SK-N-SH (cell line): ENCODE data around the gene F13B. TPM values are rescaled to one million over a fixed set of nuclear protein-coding genes. Genes with fewer than 3 reads are reported as not detected.
A peak's percentile ranks its signal among the peaks of the same experiment; 100 is the strongest.

ENCODE experiments used
- CTCF ChIA-PET: fragments of 300-600, 350-600 bp; formaldehyde crosslinking; extraction: SDS; loops from one replicate; lab custom pipeline; 2021; lab: Yijun Ruan, JAX
- POLR2A ChIA-PET: fragments of 350-600 bp; sonication (Branson Sonifier 250); formaldehyde crosslinking; extraction: SDS; loops from one replicate; lab custom pipeline; 2020; ENCODE audit warnings: antibody characterized with exemption, inconsistent platforms; lab: Yijun Ruan, JAX
- DNase-seq: peaks from one replicate; pipeline ENCODE4 v3.0.0; 2012
- H2AFZ ChIP-seq: fragments of 200-600 bp; sonication (generic); 2 replicates; pipeline ENCODE4 v1.8.1; 2016; ENCODE audit warnings: antibody characterized with exemption, mild to moderate bottlenecking, low read depth
- H3F3A ChIP-seq: fragments of 200-600 bp; sonication (generic); replicated peaks from 2 replicates; pipeline ENCODE3; 2016; ENCODE audit warnings: antibody characterized with exemption, mild to moderate bottlenecking; ENCODE audit not compliant: insufficient read depth
- H3K27ac ChIP-seq, 2 experiments: fragments of 200-500 bp in 1 of 2; fragments of 200-600 bp in 1 of 2; sonication (Bioruptor generic) in 1 of 2; sonication (generic), shearing (Covaris generic) in 1 of 2; 2 replicates each; pipeline versions ENCODE4 v1.5.1 to v1.6.1; 2014 to 2016; ENCODE audit warnings: low read depth in 2 of 2, inconsistent platforms in 1 of 2, low read length in 1 of 2, mild to moderate bottlenecking in 1 of 2, mixed read lengths in 1 of 2
- H3K27me3 ChIP-seq: fragments of 200-600 bp; sonication (generic), shearing (Covaris generic); 2 replicates; pipeline ENCODE4 v1.6.1; 2016; ENCODE audit warnings: mixed run types; ENCODE audit not compliant: insufficient read depth
- H3K36me3 ChIP-seq, 2 experiments: fragments of 200-500 bp in 1 of 2; fragments of 200-600 bp in 1 of 2; sonication (Bioruptor generic) in 1 of 2; sonication (generic) in 1 of 2; replicated peaks in 1 of 2; 2 replicates each; pipeline versions ENCODE3 to v1.5.1; 2014 to 2016; ENCODE audit warnings: low read length in 1 of 2, mild to moderate bottlenecking in 1 of 2; ENCODE audit not compliant: insufficient read depth in 2 of 2, control insufficient read depth in 1 of 2
- H3K4me1 ChIP-seq, 2 experiments: fragments of 200-500 bp in 1 of 2; fragments of 200-600 bp in 1 of 2; sonication (Bioruptor generic) in 1 of 2; sonication (generic), shearing (Covaris generic) in 1 of 2; 2 replicates each; pipeline versions ENCODE4 v1.5.1 to v1.6.1; 2014 to 2016; ENCODE audit warnings: low read depth in 1 of 2, low read length in 1 of 2, mixed run types in 1 of 2; ENCODE audit not compliant: insufficient read depth in 2 of 2, control insufficient read depth in 1 of 2
- H3K4me2 ChIP-seq: fragments of 200-600 bp; sonication (generic), shearing (Covaris generic); 2 replicates; pipeline ENCODE4 v1.6.1; 2017; ENCODE audit warnings: mixed run types
- H3K4me3 ChIP-seq, 2 experiments: fragments of 200-500 bp in 1 of 2; fragments of 200-600 bp in 1 of 2; sonication (Bioruptor generic) in 1 of 2; sonication (generic), shearing (Covaris generic) in 1 of 2; 2 replicates each; pipeline versions ENCODE4 v1.5.1 to v1.8.1; 2014 to 2016; ENCODE audit warnings: low read depth in 2 of 2, inconsistent platforms in 1 of 2, low read length in 1 of 2, mild to moderate bottlenecking in 1 of 2, mixed read lengths in 1 of 2, moderate library complexity in 1 of 2
- H3K79me2 ChIP-seq: fragments of 200-600 bp; sonication (generic); 2 replicates; pipeline ENCODE4 v1.8.1; 2017; ENCODE audit warnings: mild to moderate bottlenecking; ENCODE audit not compliant: insufficient read depth
- H3K9ac ChIP-seq: fragments of 200-600 bp; sonication (generic); 2 replicates; pipeline ENCODE4 v1.6.1; 2017; ENCODE audit warnings: mixed run types
- H3K9me2 ChIP-seq: fragments of 200-600 bp; sonication (generic); 2 replicates; pipeline ENCODE4 v1.6.1; 2017; ENCODE audit warnings: mixed run types
- H3K9me3 ChIP-seq: fragments of 200-600 bp; sonication (generic); 2 replicates; pipeline ENCODE4 v1.6.1; 2017; ENCODE audit warnings: mixed run types, mild to moderate bottlenecking, moderate library complexity
- H4K20me1 ChIP-seq: fragments of 200-600 bp; sonication (generic); 2 replicates; pipeline ENCODE4 v1.6.1; 2017; ENCODE audit warnings: mild to moderate bottlenecking, mixed run types; ENCODE audit not compliant: insufficient read depth
- CHD2 ChIP-seq: fragments of 150-350 bp; IDR thresholded peaks from 2 replicates; pipeline ENCODE4 v1.6.1; 2018; ENCODE audit warnings: low read length; ENCODE audit not compliant: partially characterized antibody
- CTCF ChIP-seq: fragments of 200-600 bp; sonication (generic); IDR thresholded peaks from 2 replicates; pipeline ENCODE4 v1.6.1; 2017; ENCODE audit warnings: antibody characterized with exemption, mild to moderate bottlenecking, moderate library complexity
- ELF1 ChIP-seq: IDR thresholded peaks from 2 replicates; pipeline ENCODE4 v1.4.0; 2012
- EZH2phosphoT487 ChIP-seq: fragments of 200-600 bp; sonication (generic); IDR thresholded peaks from 2 replicates; pipeline ENCODE4 v1.6.1; 2017; ENCODE audit warnings: low read depth, mixed run types, mild to moderate bottlenecking, antibody characterized with exemption, moderate library complexity, borderline replicate concordance
- FOSL2 ChIP-seq: IDR thresholded peaks from 2 replicates; pipeline ENCODE4 v1.4.0; 2012; ENCODE audit warnings: low read depth, mild to moderate bottlenecking, moderate library complexity, borderline replicate concordance
- GABPA ChIP-seq: IDR thresholded peaks from 2 replicates; pipeline ENCODE4 v1.4.0; 2012; ENCODE audit warnings: low read depth, mild to moderate bottlenecking
- JUND ChIP-seq: IDR thresholded peaks from 2 replicates; pipeline ENCODE4 v1.4.0; 2012
- MEF2A ChIP-seq: IDR thresholded peaks from 2 replicates; pipeline ENCODE4 v1.4.0; 2012; ENCODE audit warnings: low read depth, borderline replicate concordance
- MXI1 ChIP-seq: IDR thresholded peaks from 2 replicates; pipeline ENCODE4 v1.6.1; 2012; ENCODE audit warnings: mild to moderate bottlenecking, low read depth, low read length, improper control_type of control experiment
- NFIC ChIP-seq: IDR thresholded peaks from 2 replicates; pipeline ENCODE4 v1.4.0; 2012; ENCODE audit warnings: borderline replicate concordance
- PBX3 ChIP-seq: IDR thresholded peaks from 2 replicates; pipeline ENCODE4; 2012
- POLR2AphosphoS5 ChIP-seq: IDR thresholded peaks from 2 replicates; pipeline ENCODE4 v1.6.1; 2012; ENCODE audit warnings: low read depth, low read length
- RAD21 ChIP-seq: IDR thresholded peaks from 2 replicates; pipeline ENCODE4 v1.6.1; 2012; ENCODE audit warnings: mild to moderate bottlenecking, low read length
- SMC3 ChIP-seq: IDR thresholded peaks from 2 replicates; pipeline ENCODE4 v1.6.1; 2012; ENCODE audit warnings: low read depth, low read length, improper control_type of control experiment
- TAF1 ChIP-seq: IDR thresholded peaks from 2 replicates; pipeline ENCODE4 v1.6.1; 2012; ENCODE audit warnings: low read depth, mild to moderate bottlenecking, low read length, moderate library complexity, borderline replicate concordance
- TCF12 ChIP-seq: IDR thresholded peaks from 2 replicates; pipeline ENCODE4 v1.4.0; 2012
- TEAD4 ChIP-seq: IDR thresholded peaks from 2 replicates; pipeline ENCODE4 v1.4.0; 2012; ENCODE audit warnings: mild to moderate bottlenecking, borderline replicate concordance; ENCODE audit not compliant: insufficient read depth
- YY1 ChIP-seq: IDR thresholded peaks from 2 replicates; pipeline ENCODE4 v1.4.0; 2012; ENCODE audit warnings: low read depth, mild to moderate bottlenecking
- WGBS: methylation state at CpG from one replicate; pipeline ENCODE4 v1.1.6; 2017; ENCODE audit warnings: low lambda C conversion rate; 5-methylcytosine and 5-hydroxymethylcytosine counted together
- polyA plus RNA-seq, 3 experiments: library from polyadenylated mRNA; depleted of rRNA; stranded (reverse); fragments of >200 nt; gene quantifications; 2 replicates each; pipeline ENCODE4 v1.2.3, GENCODE V29; 2012

The F13B gene
- polyA plus RNA-seq, 1 of the 3 experiments (the other 2 are of a cell fraction) = not detected

- H3F3A ChIP-seq = peaks cover 20% of the 10 kb centered on the region
- H3K4me2 ChIP-seq = peak overlapping the region; percentile 46; the same call in 1 of the 2 replicates
- DNase-seq = no peak
- peak overlapping the region; percentile 72; the same call in 1 of the 2 replicates for H2AFZ ChIP-seq
- H3K79me2 ChIP-seq = no peaks in the 10 kb centered on the region
- H3K9me3 ChIP-seq = peaks cover 6% of the 10 kb centered on the region; the same call in 1 of the 2 replicates
- H3K27me3 ChIP-seq = no peaks in the 10 kb centered on the region
- peak overlapping the region in 1 of 2 experiments; percentile 55; a peak in 2 of 4 replicates for H3K27ac ChIP-seq
- TF ChIP-seq TCF12 (0 out of 2 replicates have a peak, but pooled peaks have one; percentile 17), MXI1 (no peak), FOSL2 (peak; percentile 37; the same call in 1 of the 2 replicates), SMC3 (no peak), NFIC (peak; percentile 36; the same call in 1 of the 2 replicates), PBX3 (peak; percentile 17; the same call in 1 of the 2 replicates)
- H3K4me3 ChIP-seq = no peak overlapping the region
- POLR2A ChIA-PET = no interaction called here
- no peaks in the 10 kb centered on the region for H3K4me1 ChIP-seq
- no peaks in the 10 kb centered on the region; the same call in 1 of the 2 replicates for H3K9me2 ChIP-seq
- H3K9ac ChIP-seq = peak overlapping the region; percentile 22; the same call in 1 of the 2 replicates
- CTCF ChIA-PET = no interaction called here
- no peaks in the 10 kb centered on the region for H4K20me1 ChIP-seq
- no peaks in the 10 kb centered on the region for H3K36me3 ChIP-seq
Measured at GRCh38 chr1:197029749-197030148, 37.3 kb downstream of the F13B start.

- Histone ChIP-seq H3K79me2 (no peaks in the 10 kb centered on the region), H3K27ac (no peak overlapping the region), H4K20me1 (no peaks in the 10 kb centered on the region), H2AFZ (no peak overlapping the region), H3K4me1 (no peaks in the 10 kb centered on the region), H3F3A (peaks cover 12% of the 10 kb centered on the region), H3K27me3 (no peaks in the 10 kb centered on the region), H3K36me3 (no peaks in the 10 kb centered on the region), H3K9me2 (no peaks in the 10 kb centered on the region; the same call in 1 of the 2 replicates), H3K4me3 (no peak overlapping the region), H3K4me2 (no peak overlapping the region), H3K9me3 (peaks cover 6% of the 10 kb centered on the region; the same call in 1 of the 2 replicates), H3K9ac (no peak overlapping the region)
- CTCF ChIA-PET = interaction anchor here (0.6 to 1.0 kb wide), 2 partner anchors 21 to 334 kb away, joined by 3 read pairs; no protein-coding TSS in a partner anchor
- POLR2A ChIA-PET = no interaction called here
- TF ChIP-seq TAF1 = no peak
- no peak for TF ChIP-seq TCF12
- TF ChIP-seq TEAD4 = no peak
- no peak for TF ChIP-seq NFIC
- no peak for TF ChIP-seq EZH2phosphoT487
- TF ChIP-seq RAD21 = no peak
- TF ChIP-seq CTCF = no peak
- TF ChIP-seq GABPA = no peak
- no peak for TF ChIP-seq ELF1
- TF ChIP-seq JUND = no peak
- TF ChIP-seq YY1 = no peak
- TF ChIP-seq MEF2A = no peak
- TF ChIP-seq CHD2 = no peak
- TF ChIP-seq POLR2AphosphoS5 = no peak
- no peak for DNase-seq
- 74% methylated on average over 6 of the region's 6 CpGs for WGBS
Measured at GRCh38 chr1:197027359-197027758, 39.7 kb downstream of the F13B start.
